ENCODE results near the gene ARHGEF33. TPM values are rescaled to one million over a fixed set of nuclear protein-coding genes. Genes with fewer than 3 reads are reported as not detected.

ARHGEF33 gene
- total RNA-seq, 1 experiment from 2014 or later: not detected

Other genes with a start within 250 kb of the ARHGEF33 start
- gene GALM, start 223.8 kb upstream of the ARHGEF33 start, total RNA-seq (2014; rRNA removed; shearing (Covaris generic)): 21.8 and 25.9 TPM in 2 replicates
- gene SRSF7, start 138.5 kb upstream of the ARHGEF33 start, total RNA-seq (2014; rRNA removed; shearing (Covaris generic)): 140 and 206 TPM in 2 replicates
- 17.6 and 22.2 TPM in 2 replicates for gene GEMIN6, start 111.7 kb upstream of the ARHGEF33 start, total RNA-seq (2014; rRNA removed; shearing (Covaris generic))
- 16.2 and 16.3 TPM in 2 replicates for gene DHX57, start 13.9 kb upstream of the ARHGEF33 start, total RNA-seq (2014; rRNA removed; shearing (Covaris generic))
- 6.7 and 7.3 TPM in 2 replicates for gene MORN2, start 13.9 kb upstream of the ARHGEF33 start, total RNA-seq (2014; rRNA removed; shearing (Covaris generic))
- gene SOS1, start 231.2 kb downstream of the ARHGEF33 start, total RNA-seq (2014; rRNA removed; shearing (Covaris generic)): 8.4 and 22.0 TPM in 2 replicates